ENCODE measurements around the gene PIKFYVE.
"Not testable (repeated sequence)": the region's sequence is repeated elsewhere in the genome, so short reads cannot be mapped to it uniquely, and the experiment has no call there.

DNA sequence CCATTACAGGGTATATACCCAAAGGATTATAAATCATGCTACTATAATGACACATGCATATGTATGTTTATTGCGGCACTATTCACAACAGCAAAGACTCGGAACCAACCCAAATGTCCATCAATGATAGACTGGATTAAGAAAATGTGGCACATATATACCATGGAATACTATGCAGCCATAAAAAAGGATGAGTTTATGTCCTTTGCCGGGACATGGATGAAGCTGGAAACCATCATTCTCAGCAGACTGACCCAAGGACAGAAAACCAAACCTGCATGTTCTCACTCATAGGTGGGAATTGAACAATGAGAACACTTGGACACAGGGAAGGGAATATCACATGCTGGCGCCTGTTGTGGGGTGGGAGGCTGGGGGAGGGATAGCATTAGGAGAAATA, 130.7 kb downstream of the PIKFYVE start:
- TF ChIP-seq ZBTB8A, PRDM1, ZNF548, ZFP69B, SP2, ZNF24, ZNF768 (tag by site-specific recombination; IDR thresholded peaks at IDR 0.05): not testable (repeated sequence)
- TF ChIP-seq, protein P1, sequence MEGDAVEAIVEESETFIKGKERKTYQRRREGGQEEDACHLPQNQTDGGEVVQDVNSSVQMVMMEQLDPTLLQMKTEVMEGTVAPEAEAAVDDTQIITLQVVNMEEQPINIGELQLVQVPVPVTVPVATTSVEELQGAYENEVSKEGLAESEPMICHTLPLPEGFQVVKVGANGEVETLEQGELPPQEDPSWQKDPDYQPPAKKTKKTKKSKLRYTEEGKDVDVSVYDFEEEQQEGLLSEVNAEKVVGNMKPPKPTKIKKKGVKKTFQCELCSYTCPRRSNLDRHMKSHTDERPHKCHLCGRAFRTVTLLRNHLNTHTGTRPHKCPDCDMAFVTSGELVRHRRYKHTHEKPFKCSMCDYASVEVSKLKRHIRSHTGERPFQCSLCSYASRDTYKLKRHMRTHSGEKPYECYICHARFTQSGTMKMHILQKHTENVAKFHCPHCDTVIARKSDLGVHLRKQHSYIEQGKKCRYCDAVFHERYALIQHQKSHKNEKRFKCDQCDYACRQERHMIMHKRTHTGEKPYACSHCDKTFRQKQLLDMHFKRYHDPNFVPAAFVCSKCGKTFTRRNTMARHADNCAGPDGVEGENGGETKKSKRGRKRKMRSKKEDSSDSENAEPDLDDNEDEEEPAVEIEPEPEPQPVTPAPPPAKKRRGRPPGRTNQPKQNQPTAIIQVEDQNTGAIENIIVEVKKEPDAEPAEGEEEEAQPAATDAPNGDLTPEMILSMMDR (tag by site-specific recombination; IDR thresholded peaks at IDR 0.05): not testable (repeated sequence)
- TF ChIP-seq, protein P2, sequence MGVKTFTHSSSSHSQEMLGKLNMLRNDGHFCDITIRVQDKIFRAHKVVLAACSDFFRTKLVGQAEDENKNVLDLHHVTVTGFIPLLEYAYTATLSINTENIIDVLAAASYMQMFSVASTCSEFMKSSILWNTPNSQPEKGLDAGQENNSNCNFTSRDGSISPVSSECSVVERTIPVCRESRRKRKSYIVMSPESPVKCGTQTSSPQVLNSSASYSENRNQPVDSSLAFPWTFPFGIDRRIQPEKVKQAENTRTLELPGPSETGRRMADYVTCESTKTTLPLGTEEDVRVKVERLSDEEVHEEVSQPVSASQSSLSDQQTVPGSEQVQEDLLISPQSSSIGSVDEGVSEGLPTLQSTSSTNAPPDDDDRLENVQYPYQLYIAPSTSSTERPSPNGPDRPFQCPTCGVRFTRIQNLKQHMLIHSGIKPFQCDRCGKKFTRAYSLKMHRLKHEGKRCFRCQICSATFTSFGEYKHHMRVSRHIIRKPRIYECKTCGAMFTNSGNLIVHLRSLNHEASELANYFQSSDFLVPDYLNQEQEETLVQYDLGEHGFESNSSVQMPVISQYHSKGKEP (tag by site-specific recombination; IDR thresholded peaks at IDR 0.05): not testable (repeated sequence)
